B cell (primary cell): ENCODE measurements around the gene VAMP8. TPM values are rescaled to one million over a fixed set of nuclear protein-coding genes. Genes with fewer than 3 reads are reported as not detected.

Experiments
- ATAC-seq: fragments of 200-7000 bp; cut with Tn5 transposase; one replicate; pipeline ENCODE4 v1.10.0; 2021; ENCODE audit warnings: low read depth, mild to moderate bottlenecking, moderate number of reproducible peaks, moderate library complexity
- CTCF ChIA-PET: fragments of 350-600 bp; sonication (Branson Sonifier 250); formaldehyde crosslinking; loops from one replicate; lab custom pipeline; 2021; ENCODE audit warnings: antibody characterized with exemption, inconsistent platforms; lab: Charles Lee
- POLR2A ChIA-PET: fragments of 350-600 bp; sonication (Branson Sonifier 250); formaldehyde crosslinking; loops from one replicate; lab custom pipeline; 2021; ENCODE audit warnings: antibody characterized with exemption; lab: Charles Lee
- DNase-seq: peaks from one replicate; pipeline ENCODE4 v3.0.0; 2013
- H2AFZ ChIP-seq: 2 replicates; pipeline ENCODE4 v1.6.1; 2012; ENCODE audit warnings: mild to moderate bottlenecking, low read depth, low read length; ENCODE audit not compliant: insufficient read depth, poor library complexity, severe bottlenecking
- H3K27ac ChIP-seq, 2 donors: 1 replicate in 1 of 2; 2 replicates in 1 of 2; pipeline ENCODE4 v1.5.1; 2012 to 2013; ENCODE audit warnings: low read length in 2 of 2, mild to moderate bottlenecking in 2 of 2, moderate library complexity in 1 of 2
- H3K27me3 ChIP-seq, 4 experiments: fragments of 200-600 bp in 1 of 4; sonication (generic) in 1 of 4; replicated peaks in 1 of 4; 1 replicate in 2 of 4; 2 replicates in 2 of 4; pipeline versions ENCODE4 v1.6.1 to v1.7.0; 2013 to 2016; ENCODE audit warnings: low read length in 3 of 4, mild to moderate bottlenecking in 2 of 4, mixed read lengths in 1 of 4, moderate library complexity in 1 of 4; ENCODE audit not compliant: insufficient read depth in 4 of 4, control insufficient read depth in 3 of 4; ENCODE audit errors: control extremely low read depth in 1 of 4
- H3K36me3 ChIP-seq, 2 experiments: replicated peaks in 1 of 2; 1 replicate in 1 of 2; 2 replicates in 1 of 2; pipeline versions ENCODE4 v1.6.1 to v1.7.1; 2013; ENCODE audit warnings: low read length in 1 of 2; ENCODE audit not compliant: insufficient read depth in 2 of 2, control insufficient read depth in 1 of 2; ENCODE audit errors: control extremely low read depth in 1 of 2, extremely low read depth in 1 of 2
- H3K4me1 ChIP-seq, 2 donors: fragments of 200-600 bp in 1 of 2; sonication (generic) in 1 of 2; 1 replicate in 1 of 2; 2 replicates in 1 of 2; pipeline versions ENCODE4 v1.5.1 to v1.6.1; 2013 to 2017; ENCODE audit warnings: low read length in 2 of 2; ENCODE audit not compliant: control insufficient read depth in 2 of 2, insufficient read depth in 2 of 2
- H3K4me2 ChIP-seq: replicated peaks from 2 replicates; pipeline ENCODE3; 2012; ENCODE audit warnings: mild to moderate bottlenecking, low read depth, low read length; ENCODE audit not compliant: poor library complexity, severe bottlenecking
- H3K4me3 ChIP-seq, 5 experiments: fragments of 200-600 bp in 1 of 5; sonication (generic) in 1 of 5; 1 replicate in 3 of 5; 2 replicates in 2 of 5; pipeline versions ENCODE4 v1.5.1 to v1.7.0; 2011 to 2016; ENCODE audit warnings: low read length in 4 of 5, mild to moderate bottlenecking in 4 of 5, low read depth in 2 of 5, control low read depth in 1 of 5, moderate library complexity in 1 of 5; ENCODE audit not compliant: insufficient read depth in 1 of 5; ENCODE audit errors: control extremely low read depth in 1 of 5, extremely low read depth in 1 of 5
- H3K79me2 ChIP-seq: fragments of 200-600 bp; sonication (generic); one replicate; pipeline ENCODE4 v1.6.0; 2016; ENCODE audit warnings: low read length; ENCODE audit not compliant: control insufficient read depth, insufficient read depth
- H3K9ac ChIP-seq: fragments of 200-600 bp; sonication (generic); 2 replicates; pipeline ENCODE4 v1.6.1; 2017; ENCODE audit warnings: mild to moderate bottlenecking, low read length, moderate library complexity
- H3K9me3 ChIP-seq, 3 donors: one replicate each; pipeline versions ENCODE4 v1.6.1 to v1.7.1; 2013; ENCODE audit warnings: low read length in 2 of 3; ENCODE audit not compliant: control insufficient read depth in 2 of 3, insufficient read depth in 1 of 3; ENCODE audit errors: control extremely low read depth in 1 of 3
- H4K20me1 ChIP-seq: 2 replicates; pipeline ENCODE4 v1.6.0; 2012; ENCODE audit warnings: mild to moderate bottlenecking, low read length; ENCODE audit not compliant: insufficient read depth, control insufficient read depth, poor library complexity, severe bottlenecking
- H3K27ac Mint-ChIP-seq: one replicate; pipeline ENCODE4 v1.8.0; 2021; ENCODE audit warnings: mixed read lengths
- H3K27me3 Mint-ChIP-seq: one replicate; pipeline ENCODE4 v1.8.0; 2021; ENCODE audit warnings: mixed read lengths
- H3K4me1 Mint-ChIP-seq: one replicate; pipeline ENCODE4 v1.8.0; 2021; ENCODE audit warnings: mixed read lengths
- H3K4me3 Mint-ChIP-seq: one replicate; pipeline ENCODE4 v1.8.0; 2021; ENCODE audit warnings: mixed read lengths
- H3K9me3 Mint-ChIP-seq: one replicate; pipeline ENCODE4 v1.8.0; 2022; ENCODE audit warnings: mixed read lengths; ENCODE audit not compliant: insufficient read depth
- CTCF ChIP-seq: fragments of 200-600 bp; IDR thresholded peaks from one replicate; pipeline ENCODE4 v1.8.0; 2022; ENCODE audit warnings: antibody characterized with exemption, mild to moderate bottlenecking
- EZH2 ChIP-seq: IDR thresholded peaks from 2 replicates; pipeline ENCODE4 v1.6.1; 2012; ENCODE audit warnings: borderline replicate concordance, low read depth, mild to moderate bottlenecking, moderate library complexity, low read length; ENCODE audit not compliant: insufficient read depth, poor library complexity, severe bottlenecking
- WGBS: methylation state at CpG from one replicate; pipeline ENCODE4 v1.1.5; 2013; ENCODE audit warnings: missing lambda C conversion rate; ENCODE audit not compliant: insufficient coverage; 5-methylcytosine and 5-hydroxymethylcytosine counted together
- intact Hi-C: fragments of 100-400 bp; cut with micrococcal nuclease; formaldehyde crosslinking; loops from one replicate; pipeline ENCODE4 v1.10.0; 2022
- polyA plus RNA-seq: library from polyadenylated mRNA; depleted of rRNA; stranded (reverse); fragments of >200 nt; gene quantifications from 2 replicates; pipeline ENCODE4 v1.2.3, GENCODE V29; 2012
- total RNA-seq, 2 donors: library from RNA; stranded (reverse); fragments of 120-200 nt in 1 of 2; gene quantifications; 1 replicate in 1 of 2; 2 replicates in 1 of 2; pipeline versions ENCODE4 v1.2.3 to v1.2.4, GENCODE V29; 2013 to 2022

Gene VAMP8
- total and polyA plus RNA-seq, 2 donors (not counting 1 experiment from before 2014, with no cell fraction given), result 68.7 to 73.8 TPM

- DNase-seq, result no peak
- H4K20me1 ChIP-seq, result peaks cover 2% of the 10 kb centered on the region
- H3K27me3 ChIP-seq, result no peaks in the 10 kb centered on the region
- no peaks in the 10 kb centered on the region for H3K9me3 ChIP-seq
- H3K4me3 ChIP-seq, result no peak overlapping the region
- Mint-ChIP-seq H3K4me1 (peaks cover 4% of the 10 kb centered on the region), H3K27ac (no peak overlapping the region), H3K4me3 (no peak overlapping the region), H3K9me3 (no peaks in the 10 kb centered on the region), H3K27me3 (no peaks in the 10 kb centered on the region)
- WGBS, result 100% methylated on average over 5 of the region's 6 CpGs
- H2AFZ ChIP-seq, result no peak overlapping the region
- H3K79me2 ChIP-seq, result peaks cover 12% of the 10 kb centered on the region
- H3K4me1 ChIP-seq, result peaks cover 0 to 3% of the 10 kb centered on the region in 2 donors
- no peak for TF ChIP-seq EZH2
- TF ChIP-seq CTCF, result no peak
- intact Hi-C loops, result loop anchor here (2.0 kb wide), 2 partner anchors 198 to 226 kb away; partner anchors contain the start of genes ELMOD3, RETSAT and TGOLN2
- ChIA-PET POLR2A (interaction anchor here (0.8 kb wide), 1 partner anchor 47 kb away, joined by 3 read pairs; no protein-coding TSS in a partner anchor), CTCF (interaction anchor here (0.9 to 10.0 kb wide), 9 partner anchors 13 to 253 kb away, joined by 3 to 299 read pairs (median 21); partner anchors contain the start of genes C2orf68, MAT2A, RNF181 and SH2D6)
- no peak for ATAC-seq
- no peak overlapping the region for H3K9ac ChIP-seq
- H3K27ac ChIP-seq, result no peak overlapping the region
- H3K36me3 ChIP-seq, result peaks cover 0 to 56% of the 10 kb centered on the region in 2 experiments
- H3K4me2 ChIP-seq, result no peak overlapping the region
These were observed 24.2 kb upstream of the VAMP8 start for GRCh38 chr2:85553184-85553583.

- Mint-ChIP-seq H3K9me3 (no peaks in the 10 kb centered on the region), H3K4me1 (peaks cover 10% of the 10 kb centered on the region), H3K27me3 (no peaks in the 10 kb centered on the region), H3K27ac (no peak overlapping the region), H3K4me3 (no peak overlapping the region)
- Histone ChIP-seq H3K27ac (no peak overlapping the region), H3K4me3 (no peak overlapping the region), H3K36me3 (peaks cover 0 to 60% of the 10 kb centered on the region in 2 experiments), H3K9me3 (no peaks in the 10 kb centered on the region), H3K9ac (no peak overlapping the region), H3K27me3 (no peaks in the 10 kb centered on the region), H3K4me1 (peaks cover 0 to 6% of the 10 kb centered on the region in 2 donors), H3K79me2 (peaks cover 29% of the 10 kb centered on the region), H4K20me1 (peaks cover 4% of the 10 kb centered on the region), H2AFZ (no peak overlapping the region), H3K4me2 (no peak overlapping the region)
- WGBS, result no CpG with 5 or more reads among the region's 3 CpGs
- intact Hi-C loops, result no loop called here
- POLR2A ChIA-PET, result no interaction called here
- DNase-seq (no peak), ATAC-seq (no peak)
- CTCF ChIA-PET, result interaction anchor here (0.6 to 10.0 kb wide), 7 partner anchors 23 to 255 kb away, joined by 3 to 299 read pairs (median 6); partner anchors contain the start of gene SH2D6
- TF ChIP-seq CTCF, result no peak
- no peak for TF ChIP-seq EZH2
These were observed 22.3 kb upstream of the VAMP8 start for GRCh38 chr2:85554980-85555612.
